Thoracic aorta (tissue), 2 donors: ENCODE measurements around the gene GMPPA. TPM values are rescaled to one million over a fixed set of nuclear protein-coding genes. Genes with fewer than 3 reads are reported as not detected.

Source experiments
- ATAC-seq: fragments of 150-250 bp; one replicate; pipeline ENCODE4 v1.8.0; 2017; ENCODE audit warnings: low read depth; ENCODE audit not compliant: insufficient number of reproducible peaks, low FRiP score
- DNase-seq: peaks from one replicate; pipeline ENCODE4 v3.0.0-alpha.2; 2020; ENCODE audit warnings: low spot score
- H3K27ac ChIP-seq, 2 donors: fragments of 200-600 bp; sonication (generic); 1 replicate in 1 of 2; 2 replicates in 1 of 2; pipeline ENCODE4 v1.5.1; 2016; ENCODE audit warnings: mild to moderate bottlenecking in 2 of 2, moderate library complexity in 2 of 2
- H3K27me3 ChIP-seq: fragments of 200-600 bp; sonication (generic); replicated peaks from 2 replicates; pipeline ENCODE4 v1.6.0; 2016; ENCODE audit warnings: mild to moderate bottlenecking; ENCODE audit not compliant: insufficient read depth
- H3K36me3 ChIP-seq: fragments of 200-600 bp; sonication (generic); one replicate; pipeline ENCODE4 v1.5.1; 2016
- H3K4me1 ChIP-seq, 2 donors: fragments of 200-600 bp; sonication (generic); 1 replicate in 1 of 2; 2 replicates in 1 of 2; pipeline versions ENCODE4 v1.5.1 to v1.6.0; 2016; ENCODE audit warnings: low read depth in 2 of 2, mild to moderate bottlenecking in 1 of 2; ENCODE audit not compliant: control insufficient read depth in 1 of 2
- H3K4me3 ChIP-seq: fragments of 200-600 bp; sonication (generic); 2 replicates; pipeline ENCODE4 v1.5.1; 2016; ENCODE audit warnings: mild to moderate bottlenecking
- H3K9me3 ChIP-seq: fragments of 200-600 bp; sonication (generic); 2 replicates; pipeline ENCODE4 v1.5.1; 2016
- CTCF ChIP-seq: fragments of 200-600 bp; sonication (generic); IDR thresholded peaks from one replicate; pipeline ENCODE4 v1.5.1; 2019; ENCODE audit warnings: antibody characterized with exemption
- total RNA-seq, 2 donors: library from RNA; depleted of rRNA; stranded (reverse); fragments of >200 nt; gene quantifications; one replicate each; pipeline versions ENCODE4 v1.1.0 to v1.2.3, GENCODE V29; 2016

The GMPPA gene
- total RNA-seq, 2 donors from 2014 or later: 30.5 to 56.5 TPM

GRCh38 chr2:219472629-219473187, 26.0 kb upstream of the GMPPA start:
- DNase-seq (no peak), ATAC-seq (no peak)
- Histone ChIP-seq H3K27me3 (no peaks in the 10 kb centered on the region), H3K36me3 (peaks cover 86% of the 10 kb centered on the region), H3K4me1 (peaks cover 4 to 40% of the 10 kb centered on the region in 2 donors), H3K9me3 (no peaks in the 10 kb centered on the region), H3K4me3 (no peak overlapping the region), H3K27ac (peak overlapping the region; percentile 15 to 16)
- TF ChIP-seq CTCF: no peak

- DNase-seq (no peak), ATAC-seq (no peak)
- TF ChIP-seq CTCF: no peak
- Histone ChIP-seq H3K36me3 (peaks cover 89% of the 10 kb centered on the region), H3K4me3 (no peak overlapping the region), H3K27ac (peak overlapping the region; percentile 21 to 28), H3K9me3 (no peaks in the 10 kb centered on the region), H3K27me3 (no peaks in the 10 kb centered on the region), H3K4me1 (peaks cover 2 to 32% of the 10 kb centered on the region in 2 donors)
These were observed 25.2 kb upstream of the GMPPA start for GRCh38 chr2:219473511-219473910.

- H3K4me1 ChIP-seq: peaks cover 0 to 22% of the 10 kb centered on the region in 2 donors
- no peak overlapping the region for H3K4me3 ChIP-seq
- H3K36me3 ChIP-seq: peaks cover 87% of the 10 kb centered on the region
- no peak for TF ChIP-seq CTCF
- DNase-seq (no peak), ATAC-seq (no peak)
- H3K27ac ChIP-seq: peak overlapping the region; percentile 10 to 66
- H3K9me3 ChIP-seq: no peaks in the 10 kb centered on the region
- no peaks in the 10 kb centered on the region for H3K27me3 ChIP-seq
These were observed 24.2 kb upstream of the GMPPA start for GRCh38 chr2:219474285-219475060.

GRCh38 chr2:219475278-219475677, 23.4 kb upstream of the GMPPA start:
- DNase-seq (no peak), ATAC-seq (no peak)
- H3K4me1 ChIP-seq: peaks cover 0 to 17% of the 10 kb centered on the region in 2 donors
- no peaks in the 10 kb centered on the region for H3K27me3 ChIP-seq
- peaks cover 87% of the 10 kb centered on the region for H3K36me3 ChIP-seq
- H3K9me3 ChIP-seq: no peaks in the 10 kb centered on the region
- H3K27ac ChIP-seq: peak overlapping the region; percentile 66 to 81
- no peak for TF ChIP-seq CTCF
- H3K4me3 ChIP-seq: no peak overlapping the region

- Histone ChIP-seq H3K4me1 (peaks cover 0 to 17% of the 10 kb centered on the region in 2 donors), H3K27ac (peak overlapping the region; percentile 66 to 81), H3K4me3 (no peak overlapping the region), H3K36me3 (peaks cover 87% of the 10 kb centered on the region), H3K27me3 (no peaks in the 10 kb centered on the region), H3K9me3 (no peaks in the 10 kb centered on the region)
- ATAC-seq (no peak), DNase-seq (no peak)
- TF ChIP-seq CTCF: peak; percentile 86
These were observed 22.7 kb upstream of the GMPPA start for GRCh38 chr2:219475697-219476651.
